GM06990 (cell line): ENCODE measurements around the gene MUC5AC.

Experiments
- DNase-seq: peaks from one replicate; pipeline ENCODE4 v3.0.0-alpha.2; 2011; ENCODE audit not compliant: insufficient read length; ENCODE audit errors: extremely low read depth
- H3K27me3 ChIP-seq: replicated peaks from 2 replicates; pipeline ENCODE4 v1.6.0; 2011; ENCODE audit warnings: low read length; ENCODE audit not compliant: control insufficient read depth, insufficient read depth
- H3K36me3 ChIP-seq: 2 replicates; pipeline ENCODE4 v1.5.1; 2011; ENCODE audit warnings: low read length; ENCODE audit not compliant: control insufficient read depth, insufficient read depth
- H3K4me3 ChIP-seq: replicated peaks from 2 replicates; pipeline ENCODE4 v1.5.1; 2011; ENCODE audit warnings: low read depth, mild to moderate bottlenecking, control low read depth, low read length
- CTCF ChIP-seq: IDR thresholded peaks from 2 replicates; pipeline ENCODE4 v1.5.1; 2011; ENCODE audit warnings: low read length, control low read depth, mild to moderate bottlenecking, inconsistent platforms; ENCODE audit not compliant: insufficient read depth, poor library complexity, severe bottlenecking

The MUC5AC gene

DNA sequence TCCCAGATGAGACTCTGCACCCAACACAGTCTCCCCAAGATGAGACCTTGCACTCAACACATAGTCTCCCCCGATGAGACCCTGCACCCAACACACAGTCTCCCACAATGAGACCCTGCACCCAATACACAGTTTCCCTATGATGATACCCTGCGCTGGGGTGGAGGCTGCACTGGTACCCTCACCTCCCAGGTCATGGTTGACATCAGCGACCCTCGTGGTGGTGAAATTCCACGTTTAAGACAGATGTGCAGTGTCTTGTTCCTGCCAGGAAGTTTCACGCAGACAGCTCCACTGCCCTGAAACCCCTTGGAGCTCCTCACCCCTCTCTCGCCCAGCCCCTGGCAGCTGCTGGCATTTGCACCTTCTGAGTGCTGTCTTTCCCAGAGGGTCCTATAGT lies 9.5 kb downstream of the MUC5AC start:
- Histone ChIP-seq H3K36me3 (no peaks in the 10 kb centered on the region), H3K4me3 (no peak overlapping the region), H3K27me3 (no peaks in the 10 kb centered on the region; the same call in 1 of the 2 replicates)
- no peak for TF ChIP-seq CTCF
- DNase-seq, result no peak

DNA sequence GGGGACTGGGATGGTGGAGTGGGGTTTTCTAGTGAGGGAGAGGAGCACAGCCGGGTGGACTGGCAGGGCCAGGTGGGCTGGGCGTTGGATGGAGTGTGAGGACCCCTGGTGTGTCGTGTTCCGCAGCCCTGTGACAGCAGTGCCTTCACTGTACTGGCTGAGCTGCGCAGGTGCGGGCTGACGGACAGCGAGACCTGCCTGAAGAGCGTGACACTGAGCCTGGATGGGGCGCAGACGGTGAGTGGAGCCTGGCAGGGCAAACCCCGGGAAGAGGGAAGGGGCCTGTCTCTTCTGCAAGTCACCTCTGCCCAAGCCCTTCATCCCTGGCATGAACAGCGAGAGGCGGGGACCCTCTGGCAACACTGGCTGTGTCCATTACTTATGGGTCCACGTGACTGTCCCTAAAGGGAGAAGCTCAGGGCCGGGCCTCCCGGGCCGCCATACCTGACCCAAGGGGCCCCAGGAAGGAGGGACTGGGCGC lies 10.0 kb downstream of the MUC5AC start:
- Histone ChIP-seq H3K27me3 (no peaks in the 10 kb centered on the region; the same call in 1 of the 2 replicates), H3K36me3 (no peaks in the 10 kb centered on the region), H3K4me3 (no peak overlapping the region)
- TF ChIP-seq CTCF, result no peak
- DNase-seq, result no peak

DNA sequence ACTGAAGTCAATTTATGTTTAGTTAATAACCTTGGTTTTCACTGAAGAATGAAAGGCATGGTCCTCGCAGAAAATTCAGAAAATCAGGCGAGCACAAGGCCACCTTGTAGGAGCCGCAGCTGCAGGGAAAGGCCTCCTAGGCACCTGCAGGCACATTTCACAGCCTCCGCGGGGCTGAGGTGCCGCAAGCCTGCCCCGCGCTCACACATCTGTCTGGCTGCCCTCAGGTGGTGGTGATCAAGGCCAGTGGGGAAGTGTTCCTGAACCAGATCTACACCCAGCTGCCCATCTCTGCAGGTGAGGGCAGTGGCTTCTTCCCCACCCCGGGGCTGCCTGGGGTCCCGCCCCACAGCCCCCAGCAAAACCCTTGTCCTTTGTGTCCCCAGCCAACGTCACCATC lies 10.5 kb downstream of the MUC5AC start:
- H3K27me3 ChIP-seq, result no peaks in the 10 kb centered on the region
- no peak for DNase-seq
- H3K4me3 ChIP-seq, result no peak overlapping the region
- TF ChIP-seq CTCF, result no peak
- H3K36me3 ChIP-seq, result no peaks in the 10 kb centered on the region

GRCh38 chr11:1168721-1169161 lies 11.0 kb downstream of the MUC5AC start:
- no peak for TF ChIP-seq CTCF

GRCh38 chr11:1171223-1171984 lies 13.7 kb downstream of the MUC5AC start:
- no peaks in the 10 kb centered on the region for H3K27me3 ChIP-seq
- no peak for DNase-seq
- H3K36me3 ChIP-seq, result no peaks in the 10 kb centered on the region
- TF ChIP-seq CTCF, result no peak
- no peak overlapping the region for H3K4me3 ChIP-seq

More at GRCh38 chr11:1168721-1169161, 11.0 kb downstream of the MUC5AC start:
- DNase-seq, result no peak
- no peak overlapping the region for H3K4me3 ChIP-seq
- H3K36me3 ChIP-seq, result no peaks in the 10 kb centered on the region
- no peaks in the 10 kb centered on the region for H3K27me3 ChIP-seq
